Panc1 (cell line): ENCODE results near the gene ZNF236. TPM values are rescaled to one million over a fixed set of nuclear protein-coding genes. Genes with fewer than 3 reads are reported as not detected.

Experiments used
- ATAC-seq: fragments of 200-7000 bp; cut with Tn5 transposase; 2 replicates; pipeline ENCODE4 v1.9.1; 2020; ENCODE audit warnings: mild to moderate bottlenecking, moderate library complexity
- BruUV-seq: library from RNA; stranded (reverse); fragments of 400-500 nt; replicated peaks from 2 replicates; lab custom pipeline; 2021; lab: Mats Ljungman, UMichigan
- CTCF ChIA-PET: fragments of 300-600 bp; sonication (Branson Sonifier 250); formaldehyde crosslinking; loops from one replicate; lab custom pipeline; 2022; ENCODE audit warnings: antibody characterized with exemption; lab: Charles Lee
- POLR2A ChIA-PET: fragments of 300-600 bp; sonication (Branson Sonifier 250); formaldehyde crosslinking; loops from one replicate; lab custom pipeline; 2022; ENCODE audit warnings: antibody characterized with exemption; lab: Charles Lee
- DNase-seq: peaks from one replicate; pipeline ENCODE4 v3.0.0-alpha.2; 2010; ENCODE audit warnings: low read depth, low spot score
- H3K27ac ChIP-seq: 2 replicates; pipeline ENCODE4 v1.5.1; 2011; ENCODE audit warnings: mild to moderate bottlenecking, low read length, inconsistent platforms
- H3K27me3 ChIP-seq: fragments of 200-500 bp; sonication (Bioruptor generic); 2 replicates; pipeline ENCODE4 v1.6.0; 2014; ENCODE audit warnings: low read length, inconsistent platforms; ENCODE audit not compliant: control insufficient read depth, insufficient read depth
- H3K36me3 ChIP-seq: fragments of 200-500 bp; sonication (Bioruptor generic); 2 replicates; pipeline ENCODE4 v1.5.1; 2014; ENCODE audit warnings: inconsistent platforms, mild to moderate bottlenecking, low read length, moderate library complexity; ENCODE audit not compliant: control insufficient read depth, insufficient read depth
- H3K4me1 ChIP-seq: 2 replicates; pipeline ENCODE4 v1.5.1; 2011; ENCODE audit warnings: inconsistent platforms, mild to moderate bottlenecking, low read length, moderate library complexity; ENCODE audit not compliant: control insufficient read depth, insufficient read depth
- H3K4me3 ChIP-seq, 2 experiments: 2 replicates each; pipeline ENCODE4 v1.5.1; 2011 to 2012; ENCODE audit warnings: low read depth in 2 of 2, low read length in 2 of 2, mild to moderate bottlenecking in 2 of 2, inconsistent platforms in 1 of 2, moderate library complexity in 1 of 2
- H3K9me3 ChIP-seq: fragments of 200-500 bp; sonication (Bioruptor generic); 2 replicates; pipeline ENCODE4 v1.5.1; 2014; ENCODE audit warnings: low read depth, mild to moderate bottlenecking, inconsistent platforms, low read length, moderate library complexity; ENCODE audit not compliant: control insufficient read depth, insufficient read depth
- POLR2AphosphoS5 ChIP-seq: IDR thresholded peaks from 2 replicates; pipeline ENCODE4 v1.6.1; 2012; ENCODE audit warnings: mild to moderate bottlenecking, low read depth, low read length, moderate library complexity
- SIN3A ChIP-seq: IDR thresholded peaks from 2 replicates; pipeline ENCODE4 v1.6.1; 2012; ENCODE audit warnings: low read depth, mild to moderate bottlenecking, low read length, moderate library complexity, borderline replicate concordance; ENCODE audit not compliant: insufficient read depth
- TCF7L2 ChIP-seq: IDR thresholded peaks from 2 replicates; pipeline ENCODE4 v1.6.1; 2011; ENCODE audit warnings: mild to moderate bottlenecking, low read depth, low read length, inconsistent platforms
- in situ Hi-C: cut with HindIII; loops from 2 replicates; pipeline ENCODE4 v1.10.0; 2016; ENCODE audit warnings: low sequenced_read_pairs, low pct_unique_long_range_greater_than_20kb
- intact Hi-C: fragments of 100-400 bp; cut with micrococcal nuclease; formaldehyde crosslinking; loops from one replicate; pipeline ENCODE4 v1.10.0; 2022; ENCODE audit not compliant: unreplicated experiment
- total RNA-seq: library from RNA; stranded (reverse); gene quantifications from one replicate; pipeline ENCODE4 v1.2.1, GENCODE V29; 2021; ENCODE audit not compliant: unreplicated experiment
- TF ChIP-seq, protein P1 (sequence below), 2 experiments: IDR thresholded peaks; 2 replicates each; pipeline ENCODE4 v1.6.1; 2011 to 2012; ENCODE audit warnings: low read depth in 2 of 2, control low read depth in 1 of 2, low read length in 1 of 2, mild to moderate bottlenecking in 1 of 2, moderate library complexity in 1 of 2; ENCODE audit not compliant: insufficient read depth in 1 of 2
- TF ChIP-seq, protein P2 (sequence below): fragments of 450-650 bp; IDR thresholded peaks from 2 replicates; pipeline ENCODE4 v1.5.1; 2017; ENCODE audit warnings: mild to moderate bottlenecking

The ZNF236 gene
- total RNA-seq, 1 experiment from 2014 or later, result 32.2 TPM

DNA sequence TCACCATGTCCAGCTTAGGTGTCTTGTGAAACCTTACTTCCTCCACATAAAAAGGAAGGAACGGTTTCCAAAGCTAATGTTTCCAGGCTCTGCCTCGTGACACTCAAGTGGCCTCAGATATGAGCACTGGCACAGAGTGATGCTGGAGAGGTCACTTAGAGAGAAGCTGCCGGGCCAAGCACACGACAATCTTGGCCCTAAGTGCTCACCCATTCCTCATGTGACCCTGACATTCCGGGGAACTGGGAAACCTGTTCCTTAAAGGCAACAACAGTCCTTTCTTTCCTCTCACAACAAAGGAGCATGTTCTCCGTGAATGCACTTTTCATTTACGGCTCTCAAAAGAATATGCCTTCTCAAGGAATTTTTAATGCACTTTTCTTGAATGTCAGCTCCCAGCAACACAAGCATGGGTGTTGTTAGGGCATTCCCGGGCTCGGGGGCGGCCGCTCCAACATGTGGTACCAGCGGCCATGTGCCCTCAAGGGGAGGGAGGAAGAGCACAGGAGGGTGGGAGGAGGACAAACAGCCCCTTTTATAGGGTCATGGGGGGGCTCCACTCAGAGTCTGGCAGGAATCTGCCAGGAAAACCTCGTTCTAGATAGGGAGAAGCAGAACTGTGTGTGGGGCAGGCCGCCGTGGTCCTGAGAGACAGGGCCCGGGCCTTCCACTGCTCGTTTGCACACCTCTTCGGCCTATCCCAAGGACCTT, 191.6 kb downstream of the ZNF236 start:
- H3K4me1 ChIP-seq, result no peaks in the 10 kb centered on the region; the same call in 1 of the 2 replicates
- ChIA-PET CTCF (interaction anchor here (0.6 kb wide), 1 partner anchor 353 kb away, joined by 3 read pairs; no protein-coding TSS in a partner anchor), POLR2A (no interaction called here)
- intact Hi-C loops (no loop called here), in situ Hi-C loops (no loop called here)
- BruUV-seq, result no TSS peak
- no peak overlapping the region for H3K4me3 ChIP-seq
- no peaks in the 10 kb centered on the region for H3K27me3 ChIP-seq
- DNase-seq (no peak), ATAC-seq (no peak)
- no peak overlapping the region for H3K27ac ChIP-seq
- no peaks in the 10 kb centered on the region for H3K9me3 ChIP-seq
- TF ChIP-seq POLR2AphosphoS5 (no peak), SIN3A (no peak), TCF7L2 (no peak)
- TF ChIP-seq, protein P1, sequence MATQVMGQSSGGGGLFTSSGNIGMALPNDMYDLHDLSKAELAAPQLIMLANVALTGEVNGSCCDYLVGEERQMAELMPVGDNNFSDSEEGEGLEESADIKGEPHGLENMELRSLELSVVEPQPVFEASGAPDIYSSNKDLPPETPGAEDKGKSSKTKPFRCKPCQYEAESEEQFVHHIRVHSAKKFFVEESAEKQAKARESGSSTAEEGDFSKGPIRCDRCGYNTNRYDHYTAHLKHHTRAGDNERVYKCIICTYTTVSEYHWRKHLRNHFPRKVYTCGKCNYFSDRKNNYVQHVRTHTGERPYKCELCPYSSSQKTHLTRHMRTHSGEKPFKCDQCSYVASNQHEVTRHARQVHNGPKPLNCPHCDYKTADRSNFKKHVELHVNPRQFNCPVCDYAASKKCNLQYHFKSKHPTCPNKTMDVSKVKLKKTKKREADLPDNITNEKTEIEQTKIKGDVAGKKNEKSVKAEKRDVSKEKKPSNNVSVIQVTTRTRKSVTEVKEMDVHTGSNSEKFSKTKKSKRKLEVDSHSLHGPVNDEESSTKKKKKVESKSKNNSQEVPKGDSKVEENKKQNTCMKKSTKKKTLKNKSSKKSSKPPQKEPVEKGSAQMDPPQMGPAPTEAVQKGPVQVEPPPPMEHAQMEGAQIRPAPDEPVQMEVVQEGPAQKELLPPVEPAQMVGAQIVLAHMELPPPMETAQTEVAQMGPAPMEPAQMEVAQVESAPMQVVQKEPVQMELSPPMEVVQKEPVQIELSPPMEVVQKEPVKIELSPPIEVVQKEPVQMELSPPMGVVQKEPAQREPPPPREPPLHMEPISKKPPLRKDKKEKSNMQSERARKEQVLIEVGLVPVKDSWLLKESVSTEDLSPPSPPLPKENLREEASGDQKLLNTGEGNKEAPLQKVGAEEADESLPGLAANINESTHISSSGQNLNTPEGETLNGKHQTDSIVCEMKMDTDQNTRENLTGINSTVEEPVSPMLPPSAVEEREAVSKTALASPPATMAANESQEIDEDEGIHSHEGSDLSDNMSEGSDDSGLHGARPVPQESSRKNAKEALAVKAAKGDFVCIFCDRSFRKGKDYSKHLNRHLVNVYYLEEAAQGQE (IDR thresholded peaks at IDR 0.05; ENCODE audit: insufficient read depth in 1 of 2, low read depth in 2 of 2, low read length in 1 of 2), result no peak
- TF ChIP-seq, protein P2, sequence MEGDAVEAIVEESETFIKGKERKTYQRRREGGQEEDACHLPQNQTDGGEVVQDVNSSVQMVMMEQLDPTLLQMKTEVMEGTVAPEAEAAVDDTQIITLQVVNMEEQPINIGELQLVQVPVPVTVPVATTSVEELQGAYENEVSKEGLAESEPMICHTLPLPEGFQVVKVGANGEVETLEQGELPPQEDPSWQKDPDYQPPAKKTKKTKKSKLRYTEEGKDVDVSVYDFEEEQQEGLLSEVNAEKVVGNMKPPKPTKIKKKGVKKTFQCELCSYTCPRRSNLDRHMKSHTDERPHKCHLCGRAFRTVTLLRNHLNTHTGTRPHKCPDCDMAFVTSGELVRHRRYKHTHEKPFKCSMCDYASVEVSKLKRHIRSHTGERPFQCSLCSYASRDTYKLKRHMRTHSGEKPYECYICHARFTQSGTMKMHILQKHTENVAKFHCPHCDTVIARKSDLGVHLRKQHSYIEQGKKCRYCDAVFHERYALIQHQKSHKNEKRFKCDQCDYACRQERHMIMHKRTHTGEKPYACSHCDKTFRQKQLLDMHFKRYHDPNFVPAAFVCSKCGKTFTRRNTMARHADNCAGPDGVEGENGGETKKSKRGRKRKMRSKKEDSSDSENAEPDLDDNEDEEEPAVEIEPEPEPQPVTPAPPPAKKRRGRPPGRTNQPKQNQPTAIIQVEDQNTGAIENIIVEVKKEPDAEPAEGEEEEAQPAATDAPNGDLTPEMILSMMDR, result no peak
- H3K36me3 ChIP-seq, result no peaks in the 10 kb centered on the region

- no TSS peak for BruUV-seq
- H3K4me1 ChIP-seq, result no peaks in the 10 kb centered on the region; the same call in 1 of the 2 replicates
- intact Hi-C loops, result no loop called here
- no peak overlapping the region for H3K4me3 ChIP-seq
- TF ChIP-seq TCF7L2 (no peak), POLR2AphosphoS5 (no peak), SIN3A (no peak)
- TF ChIP-seq, protein P1 (IDR thresholded peaks at IDR 0.05; ENCODE audit: insufficient read depth in 1 of 2, low read depth in 2 of 2, low read length in 1 of 2), result no peak
- TF ChIP-seq, protein P2, result no peak
- H3K9me3 ChIP-seq, result no peaks in the 10 kb centered on the region
- ChIA-PET POLR2A (no interaction called here), CTCF (no interaction called here)
- no peak overlapping the region for H3K27ac ChIP-seq
- no peak for DNase-seq
- H3K36me3 ChIP-seq, result no peaks in the 10 kb centered on the region
- no peak for ATAC-seq
- in situ Hi-C loops, result no loop called here
- H3K27me3 ChIP-seq, result no peaks in the 10 kb centered on the region
These were observed 192.2 kb downstream of the ZNF236 start for GRCh38 chr18:77014538-77014937.
